Neuronal stem cell (in vitro differentiated cells): ENCODE results near the gene DCC.

Experiments
- DNase-seq: peaks from one replicate; pipeline ENCODE4 v3.0.0-alpha.2; 2013; ENCODE audit warnings: low spot score
- H2AFZ ChIP-seq: one replicate; pipeline ENCODE4 v1.6.1; 2013; ENCODE audit warnings: mild to moderate bottlenecking, low read length, inconsistent platforms
- H2AK5ac ChIP-seq: 2 replicates; pipeline ENCODE4 v1.6.1; 2013; ENCODE audit warnings: low read depth, mild to moderate bottlenecking, inconsistent platforms, low read length, moderate library complexity, mixed read lengths
- H2BK120ac ChIP-seq: 2 replicates; pipeline ENCODE4 v1.6.1; 2013; ENCODE audit warnings: low read depth, mild to moderate bottlenecking, inconsistent platforms, low read length, moderate library complexity, mixed read lengths
- H2BK12ac ChIP-seq: one replicate; pipeline ENCODE4 v1.6.1; 2013; ENCODE audit warnings: low read length, inconsistent platforms
- H2BK15ac ChIP-seq: 2 replicates; pipeline ENCODE4 v1.6.1; 2013; ENCODE audit warnings: mild to moderate bottlenecking, low read length, inconsistent platforms, mixed read lengths
- H2BK5ac ChIP-seq: one replicate; pipeline ENCODE4 v1.6.1; 2013; ENCODE audit warnings: inconsistent platforms, mild to moderate bottlenecking, low read length, moderate library complexity
- H3K14ac ChIP-seq: one replicate; pipeline ENCODE4 v1.6.1; 2013; ENCODE audit warnings: low read length, inconsistent platforms
- H3K18ac ChIP-seq: 2 replicates; pipeline ENCODE4 v1.6.1; 2013; ENCODE audit warnings: low read length, inconsistent platforms
- H3K23ac ChIP-seq: 2 replicates; pipeline ENCODE4 v1.6.1; 2013; ENCODE audit warnings: low read depth, mild to moderate bottlenecking, mixed read lengths, low read length, inconsistent platforms; ENCODE audit not compliant: poor library complexity
- H3K27ac ChIP-seq: replicated peaks from 3 replicates; pipeline ENCODE4 v1.5.1; 2013; ENCODE audit warnings: low read length, inconsistent platforms
- H3K27me3 ChIP-seq, 3 experiments: 2 replicates each; pipeline ENCODE4 v1.6.1; 2013; ENCODE audit warnings: low read length in 3 of 3, mild to moderate bottlenecking in 2 of 3, inconsistent platforms in 1 of 3, low read depth in 1 of 3, mixed read lengths in 1 of 3, moderate library complexity in 1 of 3; ENCODE audit not compliant: control insufficient read depth in 3 of 3, insufficient read depth in 3 of 3
- H3K36me3 ChIP-seq, 2 donors: replicated peaks in 1 of 2; 2 replicates each; pipeline ENCODE4 v1.6.1; 2013; ENCODE audit warnings: low read length in 2 of 2; ENCODE audit not compliant: control insufficient read depth in 2 of 2, insufficient read depth in 2 of 2
- H3K4ac ChIP-seq: 2 replicates; pipeline ENCODE4 v1.6.1; 2013; ENCODE audit warnings: inconsistent platforms, mild to moderate bottlenecking, low read length, moderate library complexity
- H3K4me1 ChIP-seq, 2 donors: 1 replicate in 1 of 2; 2 replicates in 1 of 2; pipeline ENCODE4 v1.6.1; 2013; ENCODE audit warnings: low read length in 2 of 2, low read depth in 1 of 2; ENCODE audit not compliant: control insufficient read depth in 2 of 2, insufficient read depth in 1 of 2
- H3K4me2 ChIP-seq: one replicate; pipeline ENCODE4 v1.6.1; 2013; ENCODE audit warnings: mild to moderate bottlenecking, low read length, inconsistent platforms; ENCODE audit not compliant: insufficient read depth, poor library complexity, severe bottlenecking
- H3K4me3 ChIP-seq, 2 donors: 2 replicates each; pipeline ENCODE4 v1.5.1; 2013; ENCODE audit warnings: low read length in 2 of 2, mild to moderate bottlenecking in 2 of 2, inconsistent platforms in 1 of 2, moderate library complexity in 1 of 2
- H3K79me1 ChIP-seq: one replicate; pipeline ENCODE4 v1.6.1; 2013; ENCODE audit warnings: low read depth, mild to moderate bottlenecking, inconsistent platforms, low read length, moderate library complexity
- H3K9ac ChIP-seq: one replicate; pipeline ENCODE4 v1.6.1; 2013; ENCODE audit warnings: mild to moderate bottlenecking, low read depth, low read length, inconsistent platforms; ENCODE audit not compliant: poor library complexity
- H3K9me3 ChIP-seq, 2 donors: replicated peaks in 1 of 2; 2 replicates each; pipeline versions ENCODE3 to v1.6.1; 2013; ENCODE audit warnings: low read length in 2 of 2, mild to moderate bottlenecking in 2 of 2, inconsistent platforms in 1 of 2, low read depth in 1 of 2, mixed read lengths in 1 of 2, moderate library complexity in 1 of 2; ENCODE audit not compliant: control insufficient read depth in 2 of 2, insufficient read depth in 1 of 2
- H4K8ac ChIP-seq: one replicate; pipeline ENCODE4 v1.6.1; 2013; ENCODE audit warnings: low read depth, mild to moderate bottlenecking, inconsistent platforms, low read length, moderate library complexity
- H4K91ac ChIP-seq: one replicate; pipeline ENCODE4 v1.6.1; 2013; ENCODE audit warnings: low read length, low read depth, mild to moderate bottlenecking, inconsistent platforms; ENCODE audit not compliant: poor library complexity
- WGBS, 2 donors: extraction: QIAGEN DNeasy Blood & Tissue Kit; methylation state at CpG; one replicate each; pipeline ENCODE4 v1.1.7; 2013; ENCODE audit warnings: missing lambda C conversion rate in 2 of 2, mixed read lengths in 1 of 2; ENCODE audit not compliant: insufficient read length in 2 of 2, insufficient replicate concordance in 1 of 2; ENCODE audit errors: extremely low coverage in 2 of 2; 5-methylcytosine and 5-hydroxymethylcytosine counted together

Gene DCC

DNA sequence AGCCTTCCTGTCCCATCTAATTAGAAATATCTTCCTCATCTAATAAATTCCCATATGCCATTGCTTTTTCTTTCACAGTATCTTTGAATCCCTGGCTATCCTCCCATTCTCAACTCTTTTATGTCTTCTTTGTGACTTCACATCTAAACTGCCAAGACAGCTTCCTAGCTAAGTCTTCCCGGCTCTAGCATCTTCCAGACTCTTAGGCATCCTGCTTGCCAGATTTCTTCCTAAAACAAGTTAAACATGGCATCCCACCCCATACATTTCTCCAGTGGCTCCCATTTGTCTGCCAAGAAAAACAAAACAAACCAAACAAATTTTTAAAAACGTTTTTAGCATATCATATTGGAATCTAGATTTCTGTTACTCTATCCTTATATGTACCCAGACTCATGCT, 1132.5 kb downstream of the DCC start:
- Histone ChIP-seq H3K36me3 (no peaks in the 10 kb centered on the region), H3K27me3 (no peaks in the 10 kb centered on the region), H3K27ac (no peak overlapping the region), H3K4me1 (peaks cover 0 to 2% of the 10 kb centered on the region in 2 donors), H4K91ac (no peak overlapping the region), H4K8ac (no peak overlapping the region), H3K9ac (no peak overlapping the region), H2BK5ac (no peak overlapping the region), H3K4me3 (no peak overlapping the region), H3K14ac (no peak overlapping the region), H2BK15ac (no peak overlapping the region), H3K4me2 (no peak overlapping the region), H2AK5ac (no peak overlapping the region), H3K79me1 (no peaks in the 10 kb centered on the region), H3K23ac (no peak overlapping the region), H2AFZ (no peak overlapping the region), H2BK12ac (no peak overlapping the region), H2BK120ac (no peak overlapping the region), H3K4ac (no peak overlapping the region), H3K18ac (no peak overlapping the region), H3K9me3 (peaks cover 2 to 34% of the 10 kb centered on the region in 2 donors)
- no peak for DNase-seq
- WGBS, 2 donors: no CpG with 5 or more reads among the region's 2 CpGs

DNA sequence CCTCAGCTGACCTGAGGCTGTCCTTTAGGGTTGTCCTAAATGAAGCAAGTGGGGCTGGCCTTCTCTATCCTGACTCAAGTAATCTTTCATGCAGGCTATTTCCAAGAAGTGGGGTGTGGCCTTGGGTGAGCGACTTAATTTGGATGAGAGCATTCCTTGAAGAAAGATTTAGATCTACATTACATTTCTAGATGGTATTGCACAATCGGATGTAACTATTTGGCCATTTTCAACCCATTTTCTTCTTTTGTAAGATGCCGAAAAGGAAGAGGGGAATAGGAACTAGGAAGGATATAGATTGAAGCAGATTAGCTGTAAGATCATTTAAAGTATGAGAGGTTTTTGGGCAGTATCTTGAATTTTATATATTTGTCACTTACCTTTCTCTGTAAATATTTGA, 1138.2 kb downstream of the DCC start:
- H3K9me3 ChIP-seq: peaks cover 2 to 20% of the 10 kb centered on the region in 2 donors
- no peak overlapping the region for H2BK5ac ChIP-seq
- H2BK12ac ChIP-seq: no peak overlapping the region
- H4K8ac ChIP-seq: no peak overlapping the region
- H3K4me3 ChIP-seq: no peak overlapping the region
- no peak overlapping the region for H2AK5ac ChIP-seq
- no peak overlapping the region for H3K23ac ChIP-seq
- H4K91ac ChIP-seq: no peak overlapping the region
- no peak overlapping the region for H3K4ac ChIP-seq
- no peaks in the 10 kb centered on the region for H3K4me1 ChIP-seq
- no peak overlapping the region for H3K14ac ChIP-seq
- H2BK120ac ChIP-seq: no peak overlapping the region
- DNase-seq: no peak
- H3K36me3 ChIP-seq: no peaks in the 10 kb centered on the region
- no peak overlapping the region for H3K18ac ChIP-seq
- H3K9ac ChIP-seq: no peak overlapping the region
- no peaks in the 10 kb centered on the region for H3K27me3 ChIP-seq
- no CpG with 5 or more reads among the region's 3 CpGs for WGBS, 2 donors
- H3K79me1 ChIP-seq: no peaks in the 10 kb centered on the region
- H3K4me2 ChIP-seq: no peak overlapping the region
- H2BK15ac ChIP-seq: no peak overlapping the region
- H2AFZ ChIP-seq: no peak overlapping the region
- no peak overlapping the region for H3K27ac ChIP-seq

DNA sequence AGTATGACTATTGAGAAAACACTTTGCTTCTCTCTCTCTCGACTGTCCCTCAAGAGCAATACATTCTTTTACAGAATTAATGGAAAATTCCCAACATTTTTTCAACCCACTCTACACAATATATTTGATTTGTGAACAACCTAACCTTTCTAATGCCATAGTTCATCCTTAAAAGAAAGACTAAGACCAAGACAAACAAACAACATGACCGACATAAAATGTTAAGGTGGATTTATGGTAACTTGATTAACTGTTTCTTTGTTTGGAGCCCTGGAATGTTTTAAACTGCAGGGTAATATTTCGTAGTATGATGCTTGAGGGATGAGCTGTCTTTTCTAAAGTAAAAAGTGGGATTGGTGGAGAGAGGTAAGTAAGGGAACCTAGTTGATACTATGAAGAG, 1146.3 kb downstream of the DCC start:
- no peak overlapping the region for H4K91ac ChIP-seq
- no peaks in the 10 kb centered on the region for H3K4me1 ChIP-seq
- H3K4me2 ChIP-seq: no peak overlapping the region
- no peak for DNase-seq
- no peak overlapping the region for H2BK120ac ChIP-seq
- H2AFZ ChIP-seq: no peak overlapping the region
- H3K18ac ChIP-seq: no peak overlapping the region
- H3K9me3 ChIP-seq: peaks cover 0 to 6% of the 10 kb centered on the region in 2 donors
- H2BK12ac ChIP-seq: no peak overlapping the region
- H2BK5ac ChIP-seq: no peak overlapping the region
- H2AK5ac ChIP-seq: no peak overlapping the region
- H3K36me3 ChIP-seq: no peaks in the 10 kb centered on the region
- no peak overlapping the region for H3K4ac ChIP-seq
- H3K79me1 ChIP-seq: no peaks in the 10 kb centered on the region
- no peak overlapping the region for H2BK15ac ChIP-seq
- H3K9ac ChIP-seq: no peak overlapping the region
- no peaks in the 10 kb centered on the region for H3K27me3 ChIP-seq
- no peak overlapping the region for H3K4me3 ChIP-seq
- no peak overlapping the region for H3K23ac ChIP-seq
- no peak overlapping the region for H4K8ac ChIP-seq
- 100% methylated on average over 1 of the region's 3 CpGs; no CpG with 5 or more reads in 1 of the 2 donors for WGBS, 2 donors
- no peak overlapping the region for H3K27ac ChIP-seq
- no peak overlapping the region for H3K14ac ChIP-seq

DNA sequence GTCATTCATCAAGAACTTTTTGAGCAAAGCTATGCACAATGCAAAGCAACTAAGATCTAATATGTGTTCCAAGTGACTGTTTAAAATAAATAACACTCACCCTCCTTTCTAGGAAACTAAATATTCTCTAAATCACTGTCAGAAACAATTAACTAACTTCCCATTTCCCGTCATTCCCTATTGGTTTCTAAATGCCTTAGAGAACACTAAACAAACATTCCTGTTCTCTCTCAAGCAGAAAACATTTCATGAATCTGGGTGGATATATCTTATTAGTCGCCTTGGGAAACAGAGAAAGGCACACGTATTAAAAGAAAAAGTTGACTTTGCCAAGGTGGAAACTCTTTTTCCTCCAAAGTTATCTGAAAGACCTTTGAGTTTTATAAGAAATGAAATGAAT, 1149.3 kb downstream of the DCC start:
- H3K4me3 ChIP-seq: no peak overlapping the region
- no peak overlapping the region for H3K18ac ChIP-seq
- H3K9me3 ChIP-seq: peaks cover 0 to 8% of the 10 kb centered on the region in 2 donors
- no peak overlapping the region for H2BK15ac ChIP-seq
- H2AK5ac ChIP-seq: no peak overlapping the region
- H4K8ac ChIP-seq: no peak overlapping the region
- no peak overlapping the region for H3K23ac ChIP-seq
- no peak overlapping the region for H2BK120ac ChIP-seq
- no peak overlapping the region for H2AFZ ChIP-seq
- whole genome bisulfite sequencing, 2 donors: no CpG with 5 or more reads among the region's 3 CpGs
- no peak for DNase-seq
- H3K27ac ChIP-seq: no peak overlapping the region
- H2BK5ac ChIP-seq: no peak overlapping the region
- H4K91ac ChIP-seq: no peak overlapping the region
- no peak overlapping the region for H2BK12ac ChIP-seq
- H3K4me2 ChIP-seq: no peak overlapping the region
- no peaks in the 10 kb centered on the region for H3K36me3 ChIP-seq
- no peak overlapping the region for H3K14ac ChIP-seq
- H3K9ac ChIP-seq: no peak overlapping the region
- no peaks in the 10 kb centered on the region for H3K79me1 ChIP-seq
- no peaks in the 10 kb centered on the region for H3K4me1 ChIP-seq
- no peak overlapping the region for H3K4ac ChIP-seq
- H3K27me3 ChIP-seq: no peaks in the 10 kb centered on the region
